Karpas-422 (cell line): ENCODE data around the gene SVIL. TPM values are rescaled to one million over a fixed set of nuclear protein-coding genes. Genes with fewer than 3 reads are reported as not detected.
A peak's percentile ranks its signal among the peaks of the same experiment; 100 is the strongest.

Experiments used
- DNase-seq: peaks from one replicate; pipeline ENCODE4 v3.0.0-alpha.2; 2015
- H2AFZ ChIP-seq: fragments of 200-600 bp; sonication (generic); 2 replicates; pipeline ENCODE4 v1.6.1; 2014; ENCODE audit warnings: antibody characterized with exemption, low read length, mixed read lengths
- H3K27ac ChIP-seq: fragments of 200-600 bp; sonication (generic); 2 replicates; pipeline ENCODE4 v1.5.1; 2014; ENCODE audit warnings: mild to moderate bottlenecking, low read length, moderate library complexity
- H3K27me3 ChIP-seq: fragments of 200-600 bp; sonication (generic); 2 replicates; pipeline ENCODE4 v1.6.1; 2014; ENCODE audit warnings: low read length, mixed read lengths
- H3K36me3 ChIP-seq: fragments of 200-600 bp; sonication (generic); 2 replicates; pipeline ENCODE4 v1.6.1; 2014; ENCODE audit warnings: low read length, mixed read lengths; ENCODE audit not compliant: insufficient read depth
- H3K4me1 ChIP-seq: fragments of 200-600 bp; sonication (generic); 2 replicates; pipeline ENCODE4 v1.6.1; 2014; ENCODE audit warnings: mild to moderate bottlenecking, low read length, mixed read lengths
- H3K4me2 ChIP-seq: fragments of 200-600 bp; sonication (generic); 2 replicates; pipeline ENCODE4 v1.6.1; 2014; ENCODE audit warnings: low read length, low read depth, mild to moderate bottlenecking; ENCODE audit not compliant: poor library complexity, severe bottlenecking
- H3K4me3 ChIP-seq: fragments of 200-600 bp; sonication (generic); 2 replicates; pipeline ENCODE4 v1.5.1; 2014; ENCODE audit warnings: mild to moderate bottlenecking, antibody characterized with exemption, low read length, mixed read lengths
- H3K79me2 ChIP-seq: fragments of 200-600 bp; sonication (generic); 2 replicates; pipeline ENCODE4 v1.6.1; 2014; ENCODE audit warnings: mild to moderate bottlenecking, low read length, mixed read lengths
- H3K9ac ChIP-seq: fragments of 200-600 bp; sonication (generic); 2 replicates; pipeline ENCODE4 v1.6.0; 2014; ENCODE audit warnings: low read length
- H3K9me2 ChIP-seq: fragments of 200-600 bp; sonication (generic), shearing (Covaris generic); replicated peaks from 2 replicates; pipeline ENCODE4 v1.6.0; 2014; ENCODE audit warnings: mild to moderate bottlenecking, low read length, moderate library complexity; ENCODE audit not compliant: insufficient read depth
- H3K9me3 ChIP-seq: fragments of 300-700, 200-600 bp; sonication (generic); 2 replicates; pipeline ENCODE4 v1.6.1; 2014; ENCODE audit warnings: low read length, mixed read lengths
- H4K20me1 ChIP-seq: fragments of 200-600 bp; sonication (generic); 2 replicates; pipeline ENCODE4 v1.6.1; 2014; ENCODE audit warnings: mild to moderate bottlenecking, antibody characterized with exemption, low read length, low read depth; ENCODE audit not compliant: insufficient read depth
- total RNA-seq: library from RNA; depleted of rRNA; stranded (reverse); fragments of >200 nt; shearing (Covaris generic); gene quantifications from 2 replicates; pipeline ENCODE4 v1.2.3, GENCODE V29; 2014; ENCODE audit warnings: low replicate concordance

The SVIL gene
- total RNA-seq, 1 experiment from 2014 or later: not detected

- Histone ChIP-seq H3K36me3 (no peaks in the 10 kb centered on the region), H3K27me3 (no peaks in the 10 kb centered on the region), H3K9me2 (no peaks in the 10 kb centered on the region), H3K79me2 (no peaks in the 10 kb centered on the region), H4K20me1 (no peaks in the 10 kb centered on the region), H3K9ac (no peak overlapping the region), H3K4me1 (peaks cover 20% of the 10 kb centered on the region), H3K4me3 (no peak overlapping the region), H3K4me2 (peak overlapping the region; percentile 21), H3K9me3 (no peaks in the 10 kb centered on the region), H3K27ac (no peak overlapping the region), H2AFZ (no peak overlapping the region)
- no peak for DNase-seq
Observed at GRCh38 chr10:29646960-29647461, 12.2 kb upstream of the SVIL start.

GRCh38 chr10:29646238-29646902, 11.6 kb upstream of the SVIL start:
- no peaks in the 10 kb centered on the region for H4K20me1 ChIP-seq
- H3K9ac ChIP-seq: no peak overlapping the region
- H3K9me3 ChIP-seq: no peaks in the 10 kb centered on the region
- H3K27me3 ChIP-seq: no peaks in the 10 kb centered on the region
- no peak overlapping the region for H3K4me3 ChIP-seq
- H3K4me1 ChIP-seq: peaks cover 20% of the 10 kb centered on the region
- no peaks in the 10 kb centered on the region for H3K36me3 ChIP-seq
- no peaks in the 10 kb centered on the region for H3K9me2 ChIP-seq
- peak overlapping the region; percentile 21 for H3K4me2 ChIP-seq
- H2AFZ ChIP-seq: no peak overlapping the region
- peak; percentile 56 for DNase-seq
- H3K79me2 ChIP-seq: no peaks in the 10 kb centered on the region
- H3K27ac ChIP-seq: no peak overlapping the region

GRCh38 chr10:29643771-29644501, 9.2 kb upstream of the SVIL start:
- no peaks in the 10 kb centered on the region for H3K9me2 ChIP-seq
- no peaks in the 10 kb centered on the region for H3K27me3 ChIP-seq
- H3K4me2 ChIP-seq: no peak overlapping the region
- no peaks in the 10 kb centered on the region for H3K9me3 ChIP-seq
- H3K36me3 ChIP-seq: no peaks in the 10 kb centered on the region
- H3K79me2 ChIP-seq: no peaks in the 10 kb centered on the region
- H2AFZ ChIP-seq: no peak overlapping the region
- no peaks in the 10 kb centered on the region for H4K20me1 ChIP-seq
- no peak for DNase-seq
- no peak overlapping the region for H3K9ac ChIP-seq
- H3K4me3 ChIP-seq: no peak overlapping the region
- no peak overlapping the region for H3K27ac ChIP-seq
- peaks cover 20% of the 10 kb centered on the region for H3K4me1 ChIP-seq

- no peaks in the 10 kb centered on the region for H3K27me3 ChIP-seq
- no peak for DNase-seq
- H2AFZ ChIP-seq: no peak overlapping the region
- no peak overlapping the region for H3K27ac ChIP-seq
- H3K4me2 ChIP-seq: no peak overlapping the region
- H3K36me3 ChIP-seq: no peaks in the 10 kb centered on the region
- no peaks in the 10 kb centered on the region for H4K20me1 ChIP-seq
- no peaks in the 10 kb centered on the region for H3K9me2 ChIP-seq
- no peak overlapping the region for H3K9ac ChIP-seq
- no peaks in the 10 kb centered on the region for H3K79me2 ChIP-seq
- no peaks in the 10 kb centered on the region for H3K9me3 ChIP-seq
- no peak overlapping the region for H3K4me3 ChIP-seq
- peaks cover 20% of the 10 kb centered on the region for H3K4me1 ChIP-seq
Observed at GRCh38 chr10:29642990-29643389, 8.2 kb upstream of the SVIL start.

- Histone ChIP-seq H4K20me1 (no peaks in the 10 kb centered on the region), H3K27me3 (0 out of 2 replicates have a peak, but pooled peaks cover 3% of the 10 kb centered on the region), H3K4me2 (no peak overlapping the region)
Observed at GRCh38 chr10:29637537-29637936, 2.8 kb upstream of the SVIL start.

GRCh38 chr10:29636178-29636577, 1.4 kb upstream of the SVIL start:
- H3K27ac ChIP-seq: no peak overlapping the region
- no peak overlapping the region for H3K9ac ChIP-seq
- no peaks in the 10 kb centered on the region for H4K20me1 ChIP-seq
- no peaks in the 10 kb centered on the region for H3K9me3 ChIP-seq
- no peaks in the 10 kb centered on the region for H3K36me3 ChIP-seq
- DNase-seq: no peak
- H3K4me3 ChIP-seq: no peak overlapping the region
- no peaks in the 10 kb centered on the region for H3K79me2 ChIP-seq
- 0 out of 2 replicates have a peak, but pooled peaks cover 3% of the 10 kb centered on the region for H3K27me3 ChIP-seq
- no peaks in the 10 kb centered on the region for H3K4me1 ChIP-seq
- H3K9me2 ChIP-seq: no peaks in the 10 kb centered on the region
- no peak overlapping the region for H3K4me2 ChIP-seq
- H2AFZ ChIP-seq: no peak overlapping the region

More at GRCh38 chr10:29637537-29637936, 2.8 kb upstream of the SVIL start:
- Histone ChIP-seq H3K4me1 (no peaks in the 10 kb centered on the region), H3K9me3 (no peaks in the 10 kb centered on the region), H3K9me2 (no peaks in the 10 kb centered on the region), H3K9ac (no peak overlapping the region), H3K79me2 (no peaks in the 10 kb centered on the region), H2AFZ (no peak overlapping the region), H3K36me3 (no peaks in the 10 kb centered on the region), H3K4me3 (no peak overlapping the region), H3K27ac (no peak overlapping the region)
- no peak for DNase-seq

- no peaks in the 10 kb centered on the region for H3K9me3 ChIP-seq
- no peak overlapping the region for H3K27ac ChIP-seq
- H3K79me2 ChIP-seq: no peaks in the 10 kb centered on the region
- no peaks in the 10 kb centered on the region for H4K20me1 ChIP-seq
- H3K9me2 ChIP-seq: no peaks in the 10 kb centered on the region
- no peak overlapping the region for H3K4me3 ChIP-seq
- no peak overlapping the region for H3K9ac ChIP-seq
- no peaks in the 10 kb centered on the region for H3K36me3 ChIP-seq
- H3K4me2 ChIP-seq: no peak overlapping the region
- H3K27me3 ChIP-seq: 0 out of 2 replicates have a peak, but pooled peaks cover 3% of the 10 kb centered on the region
- no peak for DNase-seq
- no peak overlapping the region for H2AFZ ChIP-seq
- no peaks in the 10 kb centered on the region for H3K4me1 ChIP-seq
Observed at GRCh38 chr10:29635711-29636144, 957 bp upstream of the SVIL start.

- no peaks in the 10 kb centered on the region for H4K20me1 ChIP-seq
- H3K9me3 ChIP-seq: no peaks in the 10 kb centered on the region
- no peak overlapping the region for H3K4me2 ChIP-seq
- H2AFZ ChIP-seq: no peak overlapping the region
- no peaks in the 10 kb centered on the region for H3K4me1 ChIP-seq
- H3K79me2 ChIP-seq: no peaks in the 10 kb centered on the region
- no peak overlapping the region for H3K9ac ChIP-seq
- no peaks in the 10 kb centered on the region for H3K36me3 ChIP-seq
- no peak overlapping the region for H3K4me3 ChIP-seq
- H3K27me3 ChIP-seq: 0 out of 2 replicates have a peak, but pooled peaks cover 3% of the 10 kb centered on the region
- no peak overlapping the region for H3K27ac ChIP-seq
- DNase-seq: no peak
- H3K9me2 ChIP-seq: no peaks in the 10 kb centered on the region
Observed at GRCh38 chr10:29634105-29634504, 666 bp downstream of the SVIL start.
